Kidney capillary endothelial cell (primary cell): Measurements from ENCODE around the gene PIK3R6.
"Not testable (repeated sequence)": the region's sequence is repeated elsewhere in the genome, so short reads cannot be mapped to it uniquely, and the experiment has no call there.

Source experiments
- DNase-seq: peaks from one replicate; pipeline ENCODE4 v3.0.0-alpha.2; 2018; ENCODE audit warnings: low spot score

Gene PIK3R6

DNA sequence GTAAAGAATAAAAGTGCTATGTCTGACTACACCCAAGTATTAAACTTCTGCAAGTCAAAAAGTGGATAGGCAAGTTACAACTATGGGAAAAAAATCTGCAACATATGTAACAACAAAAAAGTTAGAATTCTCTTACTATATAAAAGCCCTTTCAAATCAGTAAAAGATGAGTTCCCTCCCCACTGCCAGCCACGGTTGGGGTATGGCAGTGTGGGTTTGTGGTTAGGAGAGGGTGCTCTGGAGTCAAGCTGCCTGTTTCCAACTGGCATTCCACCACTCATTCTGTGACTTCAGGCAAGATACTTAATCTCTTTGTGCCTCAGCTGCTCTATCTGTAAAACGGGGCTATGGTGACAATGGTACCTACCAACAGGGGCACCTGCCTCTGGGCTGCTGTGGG lies 41.7 kb downstream of the PIK3R6 start:
- DNase-seq = no peak

DNA sequence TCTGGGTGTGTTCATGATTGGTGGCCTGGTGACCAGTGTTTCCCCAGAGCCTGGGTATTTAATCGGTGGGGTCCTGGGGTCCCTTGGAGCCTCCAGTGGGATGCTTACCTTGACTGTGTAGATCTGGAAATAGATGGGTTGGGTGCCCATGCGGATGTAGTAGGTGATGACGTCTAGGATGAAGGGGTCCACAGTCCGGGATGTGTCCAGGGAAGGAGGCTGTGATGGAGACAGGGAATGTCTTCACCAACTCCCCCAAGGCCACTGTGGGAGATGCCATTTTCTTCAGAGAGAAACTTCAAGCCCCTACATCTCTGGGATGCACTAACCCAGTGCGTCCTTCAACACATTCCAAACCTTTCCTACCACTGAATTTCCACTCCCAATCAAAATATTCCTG lies 44.2 kb downstream of the PIK3R6 start:
- DNase-seq = no peak

DNA sequence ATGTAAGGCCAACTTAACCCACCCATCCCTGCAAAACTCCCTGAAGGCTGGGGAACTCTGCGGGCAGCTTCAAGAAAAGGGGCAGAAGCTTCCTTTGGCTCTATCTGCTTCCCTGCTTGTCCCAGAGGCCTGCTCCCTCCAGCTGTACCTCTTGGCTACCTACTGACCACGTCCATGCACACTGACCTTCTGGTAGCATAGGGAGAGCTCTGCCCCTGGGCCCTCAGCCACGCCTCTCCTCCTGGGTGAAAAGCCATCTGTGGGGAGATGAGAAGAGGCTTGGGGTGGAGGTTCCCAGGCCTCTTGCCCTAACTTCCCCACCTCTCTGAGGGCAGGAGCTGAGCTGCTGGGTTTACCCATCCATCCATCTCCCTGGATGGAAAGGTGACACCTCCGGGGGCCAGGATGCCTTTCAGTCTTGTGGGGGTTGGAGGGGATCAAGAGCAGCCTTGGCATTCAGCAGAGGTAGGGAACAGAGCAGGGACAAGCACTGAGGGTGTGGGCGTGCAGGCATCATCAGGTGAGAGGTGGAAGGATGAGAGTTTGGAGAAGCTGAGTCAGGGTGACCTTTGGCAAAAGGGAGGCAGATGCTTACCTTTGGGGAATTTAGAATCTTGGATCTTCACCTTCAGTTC lies 45.0 kb downstream of the PIK3R6 start:
- no peak for DNase-seq

DNA sequence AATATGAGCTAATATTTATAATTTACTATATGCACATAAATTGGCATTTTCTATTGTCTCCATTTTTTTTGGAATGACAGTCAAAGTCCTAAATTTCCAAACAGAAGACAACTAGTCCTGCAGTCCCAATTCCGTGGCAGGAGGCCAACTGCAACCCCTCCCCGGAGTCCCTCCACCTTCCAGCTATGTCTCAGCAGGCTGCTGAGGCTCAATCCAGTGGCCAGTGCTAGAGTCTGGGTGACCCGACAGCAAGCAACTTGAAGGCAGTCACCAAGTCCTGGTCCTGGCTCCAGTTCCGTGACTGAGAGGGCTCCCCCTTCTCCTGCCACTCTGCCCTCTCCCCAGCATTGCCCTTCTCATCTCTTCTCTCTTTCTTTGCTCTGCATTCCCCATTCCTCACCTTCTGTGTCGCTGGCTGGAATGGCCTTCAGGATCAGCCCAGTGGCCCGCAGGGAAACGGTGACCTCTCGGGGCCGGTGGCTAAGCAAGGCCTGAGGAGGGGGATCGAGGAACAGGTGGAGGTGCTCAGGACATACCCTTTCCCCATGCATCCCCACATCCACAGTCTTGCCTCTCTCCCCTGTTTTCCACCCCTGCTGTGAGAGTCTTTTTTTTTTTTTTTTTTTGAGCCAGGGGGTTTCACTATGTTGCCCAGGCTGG lies 45.9 kb downstream of the PIK3R6 start:
- no peak for DNase-seq

DNA sequence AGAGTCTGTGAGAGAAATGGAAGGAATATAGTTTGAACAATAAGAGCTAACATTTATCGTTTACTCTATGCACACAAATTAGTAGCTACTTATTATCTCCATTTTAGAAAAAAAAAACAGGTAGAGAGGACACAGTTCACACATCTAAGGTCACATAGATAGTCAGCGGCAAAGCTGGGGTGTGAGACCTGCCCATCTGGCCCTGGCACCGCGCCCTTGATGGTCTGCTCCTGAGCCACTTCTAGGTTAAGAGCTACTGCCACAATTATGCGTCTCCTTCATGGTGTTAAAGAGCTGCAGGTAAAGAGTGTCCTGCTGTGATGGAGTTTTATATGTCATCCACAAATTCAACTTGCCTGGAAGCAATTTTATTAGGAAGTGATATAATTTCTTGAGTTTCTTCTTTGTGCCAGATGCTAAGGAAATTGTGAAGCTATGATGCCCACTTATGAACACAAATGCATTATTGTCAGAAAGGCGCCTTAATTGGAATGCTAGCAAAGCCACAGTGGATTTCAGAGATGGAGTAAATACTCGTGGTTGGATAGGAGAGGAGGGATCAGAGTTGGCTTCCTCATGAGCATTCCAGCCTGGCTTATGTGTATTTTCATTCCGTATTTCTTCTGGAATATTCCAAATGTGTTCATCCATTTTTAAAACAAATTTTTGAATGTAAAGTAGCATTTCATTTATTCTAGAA lies 47.0 kb downstream of the PIK3R6 start:
- DNase-seq = no peak

DNA sequence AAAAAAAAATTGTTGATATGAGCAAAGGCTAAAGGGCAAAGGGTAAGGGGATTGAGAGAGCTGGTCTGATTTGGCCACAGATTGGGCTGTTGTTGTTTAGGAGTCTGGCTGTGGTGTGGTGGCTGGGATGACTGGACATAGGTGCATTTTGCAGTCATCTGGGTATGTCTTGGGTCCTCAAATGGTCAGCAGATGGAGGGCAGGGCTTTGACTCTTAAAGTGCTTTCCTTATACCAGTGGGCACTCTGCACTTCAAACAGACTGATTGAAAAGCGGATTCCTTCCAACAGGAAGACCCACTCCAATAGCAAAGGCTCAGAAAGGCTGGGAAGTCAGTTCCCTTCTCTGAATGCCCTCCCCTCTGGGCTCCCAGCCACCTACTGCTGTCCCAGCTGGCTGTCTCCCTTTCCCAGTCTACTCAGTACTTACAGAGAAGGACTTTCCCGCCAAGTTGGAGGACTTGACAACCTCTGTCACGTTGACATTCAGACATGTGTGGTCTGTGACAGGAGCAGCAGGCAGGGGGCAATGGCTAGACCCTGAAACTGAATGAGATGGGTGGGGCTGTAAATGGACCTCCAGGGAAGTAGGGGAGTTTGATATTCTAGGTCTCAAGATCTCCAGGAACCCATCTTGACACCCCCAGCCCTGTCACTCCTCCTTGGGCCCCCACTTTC lies 48.7 kb downstream of the PIK3R6 start:
- no peak for DNase-seq

DNA sequence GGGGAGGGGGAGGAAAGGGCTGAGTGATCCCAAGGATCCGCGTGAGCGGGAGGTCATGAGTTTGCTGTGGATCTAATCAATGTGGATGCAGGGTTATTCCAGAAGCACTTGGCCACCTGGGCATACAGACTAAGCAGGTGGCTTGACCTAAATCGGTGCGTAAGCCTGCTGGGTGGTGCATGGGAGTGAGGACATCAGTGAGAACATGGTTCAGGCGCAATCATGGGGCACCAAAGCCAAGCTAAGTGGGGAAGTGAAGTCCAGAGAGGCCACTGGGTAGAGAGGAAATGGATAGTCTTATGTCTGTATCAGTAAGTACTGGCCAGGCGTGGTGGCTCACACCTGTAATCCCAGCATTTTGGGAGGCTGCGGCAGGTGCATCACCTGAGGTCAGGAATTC lies 49.4 kb downstream of the PIK3R6 start:
- no peak for DNase-seq

DNA sequence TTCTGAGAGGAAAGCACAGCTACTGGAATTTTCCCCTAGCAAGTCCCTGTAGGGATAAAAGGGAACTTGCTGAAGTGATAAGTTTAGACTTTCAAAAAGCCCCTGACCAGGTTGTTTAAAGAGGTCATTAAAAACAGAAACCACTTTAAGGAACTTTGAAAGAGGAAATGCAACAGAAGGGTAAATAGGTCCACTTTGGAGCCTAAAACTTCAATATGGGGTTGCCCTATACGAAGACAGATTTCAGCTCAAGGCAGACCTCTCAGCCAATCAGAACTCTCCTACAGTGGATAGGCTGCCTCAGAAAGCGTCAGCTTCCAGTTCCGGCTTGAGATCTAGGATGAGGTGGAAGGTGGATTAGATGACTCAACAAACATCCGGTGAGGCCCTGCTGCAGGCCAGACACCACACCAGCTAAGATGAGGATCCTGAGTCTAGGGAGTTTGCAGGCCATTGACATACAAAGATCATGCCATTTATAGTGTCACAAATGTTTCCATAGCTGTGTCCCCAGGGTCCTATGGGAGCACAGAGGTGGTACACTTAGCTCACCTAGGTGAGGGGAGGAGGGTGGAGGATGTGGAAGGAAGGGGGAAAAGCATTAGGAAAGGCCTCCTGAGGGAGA lies 60.4 kb downstream of the PIK3R6 start:
- DNase-seq = no peak

DNA sequence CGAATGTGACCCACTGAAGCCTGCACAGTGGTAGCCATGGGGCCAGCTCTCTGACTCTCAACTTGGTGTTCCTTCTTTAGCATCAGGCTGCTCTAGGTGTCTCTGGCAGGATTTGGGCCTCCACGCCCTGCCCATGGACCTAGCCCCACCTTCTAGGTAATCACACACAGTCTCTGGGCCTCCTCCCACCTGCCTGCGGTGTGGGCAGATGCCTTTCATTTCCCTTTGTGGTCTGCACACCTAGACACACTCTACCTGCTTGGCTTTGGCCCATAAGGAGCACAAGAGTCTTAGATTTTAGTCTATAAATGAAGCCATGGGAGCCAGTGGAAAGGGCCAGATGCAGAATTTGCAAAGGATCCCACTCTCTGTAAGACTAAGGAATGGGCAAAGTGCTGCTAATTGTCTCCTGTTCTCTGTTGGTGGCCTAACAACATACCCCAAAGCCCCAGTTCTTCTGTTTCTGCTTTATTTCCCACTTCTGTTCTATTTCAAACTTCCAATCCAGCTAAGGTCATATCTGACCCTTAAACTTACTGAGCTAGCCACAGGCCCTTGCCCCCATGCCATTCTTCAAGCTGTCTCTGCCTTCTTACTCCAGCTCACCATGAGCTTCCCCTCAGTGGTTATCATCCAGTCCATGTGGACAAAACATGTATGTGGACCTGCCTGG lies 61.1 kb downstream of the PIK3R6 start:
- no peak for DNase-seq

DNA sequence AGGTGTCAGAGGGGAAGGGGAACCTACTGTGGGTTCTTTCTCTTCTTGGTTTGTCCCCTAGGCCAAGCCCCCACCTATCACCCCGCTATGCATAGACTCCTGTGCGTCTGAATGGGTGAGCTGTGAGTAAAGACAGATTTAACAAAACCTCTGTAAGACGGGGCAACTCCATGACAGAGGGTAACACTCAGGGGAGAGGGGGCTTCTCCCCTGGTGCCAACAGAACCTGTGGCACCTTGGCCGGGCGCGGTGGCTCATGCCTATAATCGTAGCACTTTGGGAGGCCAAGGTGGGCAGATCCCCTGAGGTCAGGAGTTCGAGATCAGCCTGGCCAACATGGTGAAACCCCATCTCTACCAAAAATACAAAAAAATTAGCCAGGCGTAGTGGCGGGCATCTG lies 62.1 kb downstream of the PIK3R6 start:
- DNase-seq = not testable (repeated sequence)

DNA sequence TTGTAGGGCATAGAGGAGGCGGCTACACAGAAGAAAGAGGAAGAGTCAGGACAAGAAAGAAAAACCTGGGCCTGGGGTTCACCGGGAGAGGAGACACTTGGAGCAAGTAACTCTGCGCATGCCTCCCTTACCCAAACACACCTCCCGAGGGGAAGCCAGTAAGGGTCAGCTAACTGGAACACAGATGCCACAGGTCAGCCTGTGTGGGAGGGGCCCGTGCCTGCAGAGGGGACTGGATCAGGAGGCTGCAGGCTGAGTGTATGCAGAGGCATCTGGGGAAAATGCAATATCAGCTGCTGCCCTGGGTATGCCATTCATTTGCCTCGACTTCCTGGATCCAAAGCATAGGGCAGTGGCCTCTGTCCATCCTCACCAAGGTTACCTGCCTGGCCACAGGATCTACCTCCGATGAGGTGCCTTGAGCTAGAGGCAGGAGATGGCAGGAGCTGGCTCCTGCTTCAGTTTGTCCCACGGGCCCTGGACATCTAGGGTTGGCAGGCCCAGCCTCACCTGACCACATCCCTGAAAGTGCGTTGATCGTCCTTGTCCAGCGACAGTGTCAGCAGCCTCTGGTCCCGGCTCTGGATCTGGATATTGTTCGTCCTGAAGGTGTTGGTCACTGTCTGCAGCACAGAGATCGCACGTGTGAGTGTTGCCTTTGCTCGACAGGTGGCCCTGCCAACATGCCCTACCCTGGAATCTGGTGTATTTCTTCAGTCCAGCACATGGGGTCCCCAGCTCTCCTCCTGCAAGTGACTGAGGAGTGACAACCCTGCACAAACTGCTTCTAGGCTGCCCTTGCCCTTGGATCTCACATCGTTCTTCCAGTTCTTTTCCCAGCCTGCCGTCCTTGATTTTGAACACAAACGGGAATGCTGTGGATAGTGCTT lies 63.7 kb downstream of the PIK3R6 start:
- no peak for DNase-seq

DNA sequence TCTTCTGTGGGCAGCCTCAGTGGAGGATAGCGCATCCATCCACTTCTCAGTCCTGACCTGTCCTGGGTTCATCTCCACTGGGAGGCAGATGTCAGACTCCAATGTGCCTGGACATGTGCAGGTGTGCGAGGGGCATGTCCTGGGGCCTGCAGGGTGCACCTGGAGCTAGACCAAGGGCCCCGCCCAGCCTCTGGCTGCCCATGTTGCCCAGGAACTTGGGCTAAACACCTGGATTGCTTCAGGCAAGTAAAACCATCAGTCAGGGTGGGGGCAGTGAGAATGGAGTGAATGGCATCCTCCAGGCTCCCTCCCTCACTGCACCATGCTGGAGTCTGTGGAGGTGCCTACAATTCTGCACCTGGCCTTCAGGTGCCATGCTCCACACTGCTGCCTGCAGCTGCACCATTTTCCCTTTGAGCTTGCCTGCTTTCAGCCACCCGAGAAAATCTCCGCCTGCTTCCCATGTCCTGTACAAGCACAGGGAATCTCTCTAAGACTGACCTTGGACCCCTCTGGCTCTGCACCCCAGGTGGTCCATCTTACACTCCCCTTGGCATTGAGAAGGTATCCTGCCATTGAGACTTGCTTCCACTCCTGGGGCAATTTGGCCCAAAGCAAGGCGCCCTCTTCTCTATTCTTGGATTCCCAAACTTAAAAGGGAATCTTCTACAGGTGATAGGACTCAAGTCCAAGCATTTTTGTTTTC lies 66.2 kb downstream of the PIK3R6 start:
- no peak for DNase-seq

DNA sequence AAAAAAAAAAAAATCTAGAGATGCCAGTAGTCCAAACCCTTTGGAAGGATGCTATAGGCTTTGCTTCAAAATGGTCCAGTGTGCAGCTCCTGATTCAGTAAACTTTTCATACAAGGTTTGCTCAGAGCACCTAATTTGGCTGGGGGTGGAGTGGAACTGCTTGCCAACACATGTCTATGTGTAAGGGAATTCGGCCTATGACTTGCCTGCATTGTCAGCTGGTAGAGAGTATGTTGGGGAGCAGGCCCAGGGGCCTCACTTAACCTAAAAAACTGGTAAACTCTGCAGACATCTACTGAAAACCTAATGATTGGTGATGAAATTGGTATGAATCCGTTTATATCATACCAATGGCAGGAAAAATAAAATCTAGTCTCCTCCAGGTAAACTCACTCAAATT lies 66.8 kb downstream of the PIK3R6 start:
- no peak for DNase-seq

DNA sequence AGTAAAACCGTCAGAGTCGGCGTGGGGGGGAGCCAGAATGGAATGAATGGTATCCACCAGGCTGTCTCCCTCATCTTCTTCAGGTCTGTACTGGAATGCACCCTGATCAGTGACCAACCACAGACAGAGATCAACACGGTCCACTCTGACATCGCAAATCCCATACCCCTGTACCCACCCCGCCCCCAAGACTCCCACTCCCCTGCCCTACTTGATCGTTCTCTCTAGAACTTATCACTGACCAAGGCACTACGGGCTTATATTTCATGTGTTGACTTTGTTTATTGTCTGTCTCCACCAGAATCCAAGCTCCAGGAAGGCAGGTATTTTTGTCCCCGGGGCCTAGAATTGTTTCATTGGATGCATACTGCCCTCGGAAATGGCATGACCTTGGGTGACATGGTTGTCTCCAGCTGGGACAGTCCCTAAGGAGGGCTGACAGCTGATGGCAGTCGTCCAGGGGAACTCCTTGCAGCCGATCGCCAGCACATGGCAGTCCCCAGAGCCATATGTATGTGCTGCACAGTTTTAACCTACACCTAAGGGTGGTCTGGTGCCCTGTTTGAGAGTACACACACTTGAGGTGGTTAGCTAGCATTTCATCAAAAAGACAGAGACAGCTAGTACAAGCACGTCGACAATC lies 67.8 kb downstream of the PIK3R6 start:
- DNase-seq = no peak

DNA sequence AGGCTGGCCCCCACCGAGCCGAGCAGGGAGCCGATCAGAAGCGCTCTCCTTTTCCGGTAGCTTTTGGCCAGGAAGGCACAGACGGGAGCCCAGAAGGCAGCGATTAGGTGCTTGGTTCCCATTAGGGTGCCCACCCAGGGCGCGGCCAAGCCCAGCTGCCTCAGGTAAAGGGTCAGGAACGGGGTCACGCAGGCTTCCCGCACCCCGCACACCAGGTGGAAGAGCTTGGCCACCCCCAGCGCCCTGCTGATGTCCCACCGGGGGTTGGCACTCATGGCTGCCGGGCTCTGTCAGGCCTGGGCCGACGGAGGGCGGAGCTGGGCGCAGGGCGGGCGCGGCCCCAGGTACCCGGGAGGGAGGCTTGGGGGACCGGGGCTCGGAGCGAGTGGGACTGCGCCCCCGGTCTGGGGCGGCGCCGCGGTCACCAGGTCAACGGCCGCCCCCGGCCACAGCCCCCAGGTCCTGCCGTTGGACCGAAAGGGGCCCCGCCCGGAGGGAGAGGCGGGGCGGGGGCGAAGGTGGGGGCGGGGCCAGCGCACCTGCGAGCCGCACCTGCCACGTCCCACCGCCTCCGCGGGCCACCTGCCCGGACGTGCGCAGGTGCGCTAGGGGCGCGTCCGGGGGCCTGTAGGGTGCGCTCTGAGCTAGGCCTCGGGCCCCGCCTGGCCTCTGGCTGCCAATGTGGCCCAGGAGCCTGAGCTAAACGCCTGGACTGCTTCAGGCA lies 68.5 kb downstream of the PIK3R6 start, which contains the start of gene MFSD6L:
Gene MFSD6L (minus strand): TSS at position 520 of the 724 bp plus-strand sequence. CDS start 245 bp downstream, at position 275.
- DNase-seq = no peak

DNA sequence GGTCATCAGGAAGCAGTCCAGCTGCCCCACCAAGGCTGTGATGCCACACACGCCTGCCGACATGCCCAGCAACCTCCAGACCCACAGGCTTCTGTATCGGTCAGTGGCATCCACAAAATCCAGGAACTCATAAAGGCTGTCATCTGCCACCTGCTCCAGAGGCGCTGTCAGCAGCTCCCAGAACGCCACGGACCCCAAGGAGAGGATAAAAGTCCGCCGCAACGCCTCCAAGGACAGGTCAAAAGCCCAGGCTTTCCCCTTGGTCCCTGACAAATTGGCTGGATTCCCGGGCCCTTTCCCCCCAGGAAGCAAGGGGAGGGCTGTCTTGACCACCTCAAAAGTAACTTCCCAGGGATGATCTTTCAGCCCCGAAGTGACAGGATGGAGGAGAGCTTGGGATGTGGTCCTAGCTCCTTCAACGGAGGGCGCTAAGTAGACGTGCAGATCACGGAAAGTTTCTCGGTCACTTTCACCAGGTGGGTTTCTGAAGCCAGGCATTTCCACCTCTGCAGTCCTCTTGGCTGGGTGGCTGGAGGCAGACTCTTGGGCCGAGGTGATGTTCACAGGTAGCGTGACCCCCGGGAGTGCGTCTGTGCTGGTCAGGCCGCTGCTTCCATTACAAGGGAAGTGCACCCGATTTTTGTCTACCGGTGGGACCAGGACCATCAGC lies 69.2 kb downstream of the PIK3R6 start:
- DNase-seq = no peak

DNA sequence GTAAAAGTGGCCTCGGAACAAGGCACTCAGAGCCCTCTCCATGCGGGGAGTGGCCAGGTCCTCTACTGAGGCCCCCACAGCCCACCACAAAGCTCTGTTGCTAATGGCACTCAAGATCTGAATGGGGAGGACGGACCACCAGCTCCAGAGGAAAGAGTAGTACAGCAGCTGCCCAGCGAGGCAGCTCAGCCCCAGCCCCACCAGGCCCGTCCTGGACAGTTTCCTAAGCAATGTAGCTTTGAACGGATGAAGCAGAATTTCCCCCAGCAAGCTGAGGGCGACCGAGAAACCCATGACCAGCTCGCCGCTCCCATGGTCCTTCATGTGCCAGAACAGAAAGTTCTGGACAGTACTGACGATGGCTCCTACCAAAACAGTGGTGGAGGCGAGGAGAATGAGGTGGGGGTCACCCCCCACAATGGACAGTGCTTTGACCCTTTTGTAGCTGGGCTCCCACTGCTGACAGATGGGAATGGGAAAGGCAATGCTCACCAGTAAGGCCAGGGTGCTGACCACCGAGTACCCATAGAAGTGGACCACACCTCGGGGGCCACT lies 69.8 kb downstream of the PIK3R6 start:
- no peak for DNase-seq

DNA sequence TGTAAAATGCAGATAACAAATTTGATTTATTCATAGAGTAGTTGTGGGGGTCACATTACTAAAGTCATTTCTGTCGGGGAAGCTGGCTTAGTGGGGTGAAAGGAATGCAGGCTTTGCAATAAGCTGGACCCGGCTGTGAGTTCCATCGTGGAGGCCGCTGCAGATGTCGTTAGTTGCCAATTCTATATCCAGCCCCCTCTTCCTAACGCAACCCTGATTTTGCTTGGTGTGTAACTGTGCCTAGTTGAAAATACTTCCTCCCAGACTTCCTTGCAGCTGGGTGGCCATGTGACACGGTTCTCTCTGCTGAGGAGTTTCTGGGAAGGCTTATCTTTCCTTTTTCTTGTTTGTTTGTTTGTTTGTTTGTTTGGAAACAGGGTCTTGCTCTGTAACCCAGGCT lies 72.8 kb downstream of the PIK3R6 start:
- no peak for DNase-seq
